HT1080 (cell line): ENCODE measurements around the gene REXO4. TPM values are rescaled to one million over a fixed set of nuclear protein-coding genes. Genes with fewer than 3 reads are reported as not detected.
"Not testable (repeated sequence)": the region's sequence is repeated elsewhere in the genome, so short reads cannot be mapped to it uniquely, and the experiment has no call there.

Experiments
- DNase-seq: peaks from one replicate; pipeline ENCODE4 v3.0.0-alpha.2; 2015; ENCODE audit warnings: low read depth
- total RNA-seq: library from RNA; depleted of rRNA; stranded (reverse); fragments of >200 nt; shearing (Covaris generic); gene quantifications from 2 replicates; pipeline ENCODE4 v1.2.3, GENCODE V29; 2014

Gene REXO4
- total RNA-seq, 1 experiment from 2014 or later, result 31.6 TPM

DNA sequence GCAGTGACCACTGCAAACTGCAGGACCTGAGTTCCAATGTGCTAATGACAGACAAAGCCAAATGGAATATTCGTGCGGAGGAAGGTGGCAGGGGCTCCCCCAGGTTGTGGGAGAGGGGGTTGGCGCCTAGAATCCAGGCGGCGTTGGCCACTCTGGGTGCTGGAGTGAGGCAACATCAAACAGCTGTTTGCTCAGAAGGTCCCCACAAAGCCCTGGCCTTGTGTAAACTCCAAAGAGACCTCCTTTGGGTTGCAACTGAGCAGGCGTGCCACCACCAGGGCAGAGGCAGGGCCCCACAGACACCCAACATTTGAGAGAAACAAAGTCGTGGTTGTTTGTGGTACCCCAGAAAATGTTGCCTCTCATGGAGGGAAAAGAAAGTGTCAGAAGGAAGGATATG lies 27.1 kb downstream of the REXO4 start:
- DNase-seq, result no peak

DNA sequence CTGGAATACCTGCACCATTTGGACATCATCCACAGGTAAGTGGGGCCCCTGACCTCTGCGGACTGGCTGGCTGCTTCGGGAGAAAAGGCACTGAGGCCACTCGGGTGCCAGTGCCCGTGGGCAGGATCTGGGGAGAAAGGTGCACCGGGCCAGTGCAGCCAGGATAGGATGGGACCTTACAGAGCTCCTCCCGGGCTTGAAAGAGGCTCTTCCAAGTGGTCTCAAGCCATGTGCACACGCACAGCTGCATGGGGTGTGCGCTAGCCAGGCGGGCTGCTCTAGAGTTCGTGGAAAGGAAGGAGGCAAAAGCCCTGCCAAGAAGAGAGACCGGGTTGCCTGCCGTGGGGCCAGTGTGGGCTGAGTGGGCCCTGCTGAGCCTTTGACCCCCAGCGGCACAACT lies 28.2 kb downstream of the REXO4 start:
- DNase-seq, result no peak

DNA sequence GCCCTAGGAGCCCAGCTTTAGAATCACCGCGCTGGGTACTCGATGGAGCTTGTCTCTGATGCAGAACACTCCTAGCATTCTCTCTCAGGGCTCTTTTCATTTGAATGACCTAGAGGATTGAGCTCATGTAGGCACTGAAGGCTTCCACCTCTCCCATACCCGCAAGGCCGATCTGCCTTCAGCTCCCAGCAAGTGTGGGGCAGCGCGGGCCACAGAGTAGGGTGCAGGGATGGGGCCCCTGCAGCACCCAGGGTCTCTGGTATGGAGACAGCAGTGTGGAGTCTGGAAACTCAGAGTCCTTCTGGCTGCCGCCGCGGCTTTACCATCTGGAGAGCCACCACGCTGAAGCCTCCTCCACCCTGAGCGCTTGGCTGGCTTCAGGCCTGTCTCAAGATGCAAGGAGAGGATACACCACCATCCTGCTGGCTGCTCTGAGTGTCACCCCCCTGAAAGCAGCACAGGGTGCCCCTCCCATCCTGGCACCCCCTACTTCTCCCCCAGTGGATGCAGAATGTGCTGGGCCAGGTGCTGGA lies 28.7 kb downstream of the REXO4 start:
- no peak for DNase-seq

DNA sequence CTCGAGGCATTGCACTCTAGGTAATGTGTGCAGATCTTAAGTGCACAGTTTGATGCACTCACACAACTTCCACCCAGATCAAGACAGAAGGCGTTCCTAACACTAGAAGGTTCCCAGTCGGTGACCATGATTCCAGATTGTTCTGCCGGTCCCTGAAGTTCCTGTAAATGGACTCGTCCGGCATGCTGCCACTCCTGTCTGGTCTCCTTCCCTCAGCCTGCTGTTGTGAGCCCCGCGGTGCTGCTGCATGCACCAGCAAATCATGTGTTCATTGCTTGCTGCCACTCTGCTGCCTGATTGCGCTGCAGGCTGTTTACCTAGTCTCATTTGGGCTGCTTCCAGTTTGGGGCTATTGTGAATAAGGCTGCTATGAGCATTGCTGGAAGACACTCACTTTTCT lies 30.1 kb downstream of the REXO4 start:
- DNase-seq, result no peak

DNA sequence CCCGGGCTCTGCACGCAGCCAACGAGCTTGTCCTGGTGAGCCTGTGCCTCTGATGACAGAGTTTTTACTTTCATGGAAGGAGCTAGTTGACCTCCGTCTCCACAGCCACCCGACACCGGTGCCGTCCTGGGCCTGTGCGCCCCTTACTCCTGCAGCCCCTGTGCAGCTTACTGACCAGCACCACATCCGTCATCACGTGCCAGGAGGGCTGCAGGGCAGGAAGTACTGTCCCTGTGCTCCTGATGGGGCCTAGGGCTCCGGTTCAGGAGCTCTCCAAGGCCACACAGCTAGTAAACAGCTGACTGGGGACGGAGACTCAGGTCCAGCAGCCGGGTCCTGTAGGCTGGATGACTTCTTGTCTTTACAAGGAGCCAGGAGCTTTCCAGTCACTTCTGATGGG lies 31.5 kb downstream of the REXO4 start:
- no peak for DNase-seq

DNA sequence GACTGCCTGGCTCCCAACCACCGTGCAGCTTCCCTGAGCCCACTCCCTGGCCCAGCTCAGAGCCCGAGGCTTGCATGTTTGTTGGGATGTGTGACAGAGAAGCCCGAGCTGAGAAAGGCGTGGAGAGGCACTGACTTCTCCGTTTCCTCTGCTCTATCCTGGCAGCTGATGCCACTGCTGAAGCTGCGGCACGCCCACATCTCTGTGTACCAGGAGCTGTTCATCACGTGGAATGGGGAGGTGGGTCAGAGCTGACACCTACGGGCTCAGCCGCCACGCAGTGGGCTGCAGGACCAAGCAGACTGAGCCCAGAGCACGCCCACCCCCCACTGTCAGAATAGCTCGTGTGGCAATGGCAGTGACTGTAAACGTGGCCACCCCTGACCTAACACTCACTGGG lies 32.4 kb downstream of the REXO4 start:
- no peak for DNase-seq

DNA sequence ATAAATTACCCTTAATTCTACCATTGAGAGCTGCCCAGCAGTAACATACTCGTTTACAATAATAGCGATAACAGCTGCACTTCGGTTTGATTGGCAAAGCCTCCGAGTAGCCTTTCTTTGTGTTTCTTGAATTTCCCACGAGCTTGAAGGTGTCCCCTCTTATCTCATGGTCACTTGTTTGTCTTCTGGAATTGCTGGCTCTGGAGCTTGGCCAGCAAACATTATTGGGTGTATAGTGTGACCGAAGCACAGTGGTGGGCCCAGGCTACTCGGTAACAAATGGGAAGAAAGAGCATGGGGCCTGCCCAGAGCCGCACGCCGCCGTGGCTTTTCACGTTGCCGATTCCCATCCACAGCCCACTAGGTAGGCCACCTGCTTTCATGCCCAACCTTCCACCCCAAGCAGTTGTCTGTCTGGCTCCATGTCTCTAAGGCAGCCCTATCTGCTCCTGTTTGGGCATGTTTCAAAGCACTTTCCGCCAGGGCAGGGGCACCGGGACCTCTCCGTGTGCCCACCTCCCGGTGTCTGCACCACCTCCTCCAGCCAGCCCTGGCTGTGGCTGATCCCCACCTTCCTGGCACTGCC lies 33.0 kb downstream of the REXO4 start:
- DNase-seq, result no peak

DNA sequence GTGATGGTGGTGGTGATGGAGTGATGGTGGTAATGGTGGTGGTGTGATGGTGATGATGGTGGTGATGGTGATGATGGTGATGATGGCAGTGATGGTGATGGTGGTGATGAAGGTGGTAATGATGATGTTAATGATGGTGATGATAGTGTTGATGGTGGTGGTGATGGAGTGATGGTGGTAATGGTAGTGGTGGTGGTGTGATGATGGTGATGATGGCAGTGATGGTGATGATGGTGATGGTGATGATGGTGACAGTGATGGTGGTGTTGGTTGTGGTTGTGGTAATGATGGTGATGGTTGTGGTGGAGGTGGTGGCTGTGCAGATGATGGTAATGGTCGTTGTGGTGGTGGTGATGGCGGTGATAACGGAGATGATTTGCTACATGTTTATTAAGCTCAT lies 34.4 kb downstream of the REXO4 start:
- no peak for DNase-seq

DNA sequence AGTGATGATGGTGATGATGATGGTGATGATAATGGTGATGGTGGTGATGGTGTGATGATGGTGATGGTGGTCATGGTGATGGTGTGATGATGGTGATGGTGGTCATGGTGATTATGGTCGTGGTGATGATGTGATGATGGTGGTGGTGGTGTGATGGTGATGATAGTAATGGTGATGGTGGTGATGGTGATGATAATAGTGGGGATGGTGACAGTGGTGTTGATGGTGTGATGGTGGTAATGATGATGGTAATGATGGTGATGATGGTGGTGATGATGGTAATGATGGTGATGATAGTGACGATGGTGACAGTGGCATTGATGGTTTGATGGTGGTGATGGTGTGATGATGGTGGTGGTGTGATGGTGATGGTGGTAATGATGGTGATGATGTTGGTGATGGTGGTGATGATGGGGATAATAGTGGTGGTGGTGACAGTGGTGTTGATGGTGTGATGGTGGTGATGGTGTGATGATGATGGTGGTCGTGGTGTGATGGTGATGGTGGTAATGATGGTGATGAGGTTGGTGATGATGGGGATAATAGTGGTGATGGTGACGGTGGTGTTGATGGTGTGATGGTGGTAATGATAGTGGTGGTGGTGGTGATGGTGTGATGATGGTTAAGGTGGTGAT lies 35.2 kb downstream of the REXO4 start:
- no peak for DNase-seq

DNA sequence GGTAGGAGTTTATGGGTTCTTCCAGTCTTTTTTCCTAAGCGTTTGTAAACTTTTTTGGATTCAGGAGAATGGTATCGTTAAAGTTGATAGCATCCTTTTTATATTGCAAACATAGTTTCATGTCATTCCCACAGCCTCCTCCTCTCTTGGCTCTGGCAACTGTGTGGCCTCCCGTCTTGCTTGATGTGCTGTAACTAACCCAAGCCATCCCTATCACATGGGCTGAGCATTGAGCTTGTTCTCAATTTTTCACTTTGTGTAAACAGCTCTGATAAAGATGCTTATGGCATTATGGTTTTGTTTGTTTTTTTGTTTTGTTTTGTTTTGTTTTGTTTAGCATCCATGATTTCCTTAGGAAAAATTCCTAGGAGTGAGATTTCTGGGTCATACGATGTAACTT lies 37.1 kb downstream of the REXO4 start:
- no peak for DNase-seq

DNA sequence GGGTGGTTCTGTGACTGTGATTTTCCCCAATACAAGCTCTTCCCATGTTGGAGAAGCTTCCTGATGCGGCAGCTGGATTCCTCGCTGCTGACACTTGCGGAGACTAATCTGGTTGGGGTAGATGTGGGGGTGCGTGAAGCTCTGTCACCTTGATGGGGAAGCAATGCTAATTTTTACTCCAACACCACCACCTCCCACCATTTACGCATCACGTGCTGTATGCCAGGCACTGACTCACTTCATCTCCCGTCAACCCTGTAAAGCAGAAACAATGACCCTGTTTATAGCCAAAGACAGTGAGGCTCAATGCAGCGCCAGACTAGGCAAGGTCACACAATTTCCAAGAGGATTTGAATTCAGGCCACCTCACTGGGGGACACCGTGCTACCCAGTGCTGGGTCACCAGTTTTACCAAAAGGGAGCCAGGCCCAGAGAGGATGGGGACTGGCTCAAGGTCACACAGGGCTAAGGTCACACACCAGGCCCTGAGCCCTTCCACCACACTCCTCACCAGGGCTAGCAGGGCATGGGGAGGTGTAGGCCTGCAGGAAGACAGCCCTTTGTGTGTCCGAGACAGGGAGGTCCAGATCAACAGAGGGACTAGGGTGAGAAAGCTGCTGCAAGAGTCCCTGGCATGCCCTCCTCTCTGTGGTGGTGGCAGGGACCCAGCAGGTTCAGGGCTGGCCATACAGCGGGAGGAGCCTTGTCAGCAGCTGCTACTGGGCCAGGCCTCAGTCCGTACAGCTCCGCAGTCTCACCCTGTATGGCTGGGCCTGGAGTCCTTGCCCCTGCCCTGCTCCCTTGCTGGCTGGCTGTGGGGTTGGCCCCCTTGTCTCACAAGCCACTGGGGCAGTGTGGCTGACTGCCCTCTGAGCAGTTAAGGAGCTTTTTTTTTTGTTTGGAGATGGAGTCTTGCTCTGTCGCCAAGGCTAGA lies 38.4 kb downstream of the REXO4 start:
- DNase-seq, result peak; percentile 35

DNA sequence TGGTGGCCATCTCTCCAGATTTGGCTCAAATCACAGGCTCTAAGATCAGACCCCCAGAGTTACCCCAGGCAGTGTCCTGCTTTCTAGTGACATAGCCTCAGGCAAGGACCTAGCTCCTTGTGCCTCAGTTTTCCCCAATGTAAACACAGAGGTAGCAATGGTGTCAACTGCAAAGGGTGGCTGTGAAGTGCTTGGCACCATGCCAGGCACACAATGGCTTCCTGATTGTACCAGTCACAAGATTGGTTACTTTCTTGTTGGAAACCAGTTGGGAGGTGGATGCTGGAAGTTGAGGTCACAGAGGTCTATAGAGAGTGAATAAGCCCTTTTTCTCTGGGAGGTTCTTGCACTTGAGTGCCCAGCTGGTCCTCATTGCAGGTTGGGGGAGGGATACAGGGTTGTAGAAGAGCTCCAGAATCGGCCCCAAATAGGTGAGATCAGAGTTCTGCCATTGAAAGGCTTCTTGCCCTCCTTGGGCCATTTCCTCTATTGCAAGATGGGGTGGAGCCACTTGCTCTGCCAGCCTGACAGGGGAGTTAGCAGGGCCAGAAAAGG lies 39.3 kb downstream of the REXO4 start:
- no peak for DNase-seq

DNA sequence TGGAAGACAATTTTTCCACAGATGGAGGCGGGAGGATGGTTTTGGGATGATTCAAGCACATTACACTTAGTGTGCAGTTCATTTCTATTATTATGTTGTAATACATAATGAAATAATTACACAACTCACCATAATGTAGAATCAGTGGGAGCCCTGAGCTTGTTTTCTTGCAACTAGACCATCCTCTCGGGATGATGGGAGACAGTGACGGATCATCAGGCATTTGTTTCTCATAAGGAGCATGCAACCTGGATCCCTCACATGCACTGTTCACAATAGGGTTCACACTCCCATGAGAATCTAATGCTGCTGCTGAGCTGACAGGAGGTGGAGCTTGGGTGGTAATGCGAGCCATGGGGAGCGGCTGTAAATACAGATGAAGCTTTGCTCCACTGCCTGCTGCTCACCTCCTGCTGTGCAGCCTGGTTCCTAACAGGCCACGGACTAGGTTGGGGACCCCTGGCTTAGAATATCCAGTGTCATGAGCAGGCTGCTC lies 40.0 kb downstream of the REXO4 start:
- DNase-seq, result peak; percentile 22

DNA sequence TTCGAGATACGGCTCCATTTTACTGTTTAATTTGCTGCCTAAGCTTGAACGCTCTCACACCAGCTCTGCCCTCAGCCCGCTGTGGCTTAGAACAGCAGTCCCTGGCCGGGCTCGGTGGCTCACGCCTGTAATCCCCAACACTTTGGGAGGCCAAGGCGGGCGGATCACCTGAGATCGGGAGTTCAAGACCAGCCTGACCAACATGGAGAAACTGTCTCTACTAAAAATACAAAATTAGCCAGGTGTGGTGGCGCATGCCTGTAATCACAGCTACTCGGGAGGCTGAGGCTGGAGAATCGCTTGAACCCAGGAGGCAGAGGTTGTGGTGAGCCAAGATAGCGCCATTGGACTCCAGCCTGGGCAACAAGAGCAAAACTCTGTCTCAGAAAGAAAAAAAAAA lies 40.5 kb downstream of the REXO4 start:
- not testable (repeated sequence) for DNase-seq

DNA sequence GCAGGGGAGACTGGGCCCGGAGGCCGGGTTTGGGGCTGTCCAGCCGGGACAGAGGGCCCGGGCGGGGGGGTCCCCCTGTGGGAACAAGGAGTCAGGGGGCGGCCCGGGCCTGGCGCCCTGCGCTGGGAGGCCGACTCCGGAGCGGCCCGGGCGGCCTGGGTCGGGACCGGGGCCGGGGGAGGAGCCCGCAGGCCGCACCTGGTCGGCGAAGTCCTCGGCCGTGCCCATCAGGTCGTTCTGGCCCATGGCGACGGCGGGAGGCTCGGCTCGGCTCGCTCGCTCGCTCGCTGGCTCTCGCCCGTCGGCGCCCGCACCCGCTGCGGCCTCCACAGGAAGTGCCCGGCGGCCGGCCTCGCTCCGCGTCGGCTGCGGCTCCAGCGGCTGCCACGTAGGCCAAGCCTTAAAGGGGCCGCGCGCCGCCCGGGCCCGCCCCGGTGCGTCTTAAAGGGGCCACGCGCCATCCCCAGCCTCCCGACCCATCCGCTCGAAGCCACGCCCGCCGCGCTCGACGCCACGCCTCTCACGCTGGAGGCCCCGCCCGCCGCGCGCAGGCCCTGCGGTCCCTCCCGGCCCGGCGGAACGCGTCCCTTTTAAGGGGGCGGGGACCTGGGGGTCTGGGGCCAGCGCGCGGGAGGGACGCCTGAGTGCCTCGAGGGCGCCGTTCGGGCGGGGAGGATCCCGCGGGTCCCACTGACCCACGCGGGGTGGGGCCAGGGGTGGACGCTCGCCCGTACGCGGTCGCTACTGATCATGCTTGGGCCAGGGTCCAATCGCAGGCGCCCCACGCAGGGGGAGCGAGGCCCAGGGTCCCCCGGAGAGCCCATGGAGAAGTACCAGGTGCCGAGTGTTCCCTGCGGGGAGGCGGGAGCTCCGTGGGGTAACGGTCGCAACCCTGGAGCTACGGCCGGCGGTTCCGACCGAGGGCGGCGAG lies 41.8 kb downstream of the REXO4 start, which contains the start of the genes STKLD1 and SURF4:
STKLD1 (plus strand) TSS at position 643 of the 931 bp plus-strand sequence; CDS start at position 751, 108 bp downstream.
SURF4 (minus strand) TSS at position 337 of the 931 bp plus-strand sequence; CDS start at position 246, 91 bp downstream.
- peak; percentile 94 for DNase-seq

DNA sequence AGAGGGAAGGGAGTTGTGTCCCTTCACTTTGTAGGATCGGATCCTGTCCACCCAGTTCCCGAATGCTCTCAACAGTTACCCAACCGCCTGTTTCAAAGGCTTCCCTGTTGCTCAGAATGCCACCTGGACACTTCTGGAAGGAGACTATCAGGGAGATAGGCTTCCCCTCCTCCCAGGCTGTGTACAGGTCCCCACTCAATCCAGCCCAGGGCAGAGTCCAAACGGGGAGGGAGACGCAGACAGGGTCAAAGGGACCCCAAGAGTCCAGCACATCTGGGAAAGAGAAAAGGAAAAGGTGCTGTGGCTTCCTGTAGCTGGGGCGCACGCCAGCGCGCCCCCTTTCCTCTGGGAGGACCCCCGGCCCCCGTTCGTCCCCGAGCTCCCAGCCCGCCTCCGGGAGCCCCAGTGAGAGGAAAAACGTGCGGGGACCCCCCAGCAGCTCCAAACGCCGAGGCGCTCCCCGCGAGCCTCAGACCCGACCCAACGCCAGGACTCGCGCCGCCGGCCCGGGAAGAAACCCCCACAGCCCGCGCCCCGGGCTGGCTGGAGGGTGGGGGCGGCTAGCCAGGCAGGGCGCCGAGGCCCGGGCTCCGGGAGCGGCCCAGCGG lies 42.6 kb downstream of the REXO4 start:
- DNase-seq, result peak; percentile 36

DNA sequence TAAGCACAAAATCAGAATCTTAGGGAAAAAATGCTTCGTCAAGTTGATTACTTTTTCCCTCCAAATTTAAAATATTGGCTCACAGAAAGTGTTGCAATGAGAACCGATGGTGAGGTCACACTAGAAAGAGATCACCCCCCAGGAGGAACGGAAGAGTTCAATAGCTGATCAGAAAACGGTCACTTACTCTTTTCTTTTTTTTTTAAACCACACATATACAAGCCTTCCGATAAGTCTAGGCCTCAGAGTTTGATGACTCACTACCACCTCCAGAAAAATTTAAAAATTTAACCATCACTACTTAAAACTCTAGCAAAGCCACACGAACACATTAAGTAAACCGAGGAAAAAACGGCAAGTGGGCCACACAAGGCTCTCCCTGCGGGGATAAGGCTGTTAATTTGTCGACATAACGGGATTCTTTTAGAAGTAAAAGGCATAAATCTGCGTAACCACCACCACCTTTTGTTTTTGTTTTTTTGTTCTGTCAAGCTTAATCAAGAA lies 43.1 kb downstream of the REXO4 start:
- peak; percentile 49 for DNase-seq

DNA sequence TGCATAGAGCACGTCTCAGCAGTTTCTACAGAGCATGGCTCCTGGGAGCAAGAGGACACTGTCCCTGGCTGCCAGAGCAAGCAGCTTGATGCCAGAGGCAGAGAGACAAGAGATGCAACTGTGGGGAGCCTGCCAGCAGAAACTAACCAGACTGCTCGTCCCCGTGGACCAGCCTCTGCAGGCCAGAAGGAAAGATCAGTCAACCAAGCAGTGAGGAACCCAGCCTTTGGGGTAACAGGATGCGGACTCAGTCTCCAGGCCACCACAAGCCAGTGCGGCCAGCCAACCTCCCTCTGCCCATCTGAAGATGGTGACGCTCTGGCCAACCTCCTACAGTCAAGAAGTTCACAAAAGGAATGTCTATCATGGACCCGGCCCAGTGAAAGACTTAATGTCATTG lies 45.7 kb downstream of the REXO4 start:
- DNase-seq, result no peak

DNA sequence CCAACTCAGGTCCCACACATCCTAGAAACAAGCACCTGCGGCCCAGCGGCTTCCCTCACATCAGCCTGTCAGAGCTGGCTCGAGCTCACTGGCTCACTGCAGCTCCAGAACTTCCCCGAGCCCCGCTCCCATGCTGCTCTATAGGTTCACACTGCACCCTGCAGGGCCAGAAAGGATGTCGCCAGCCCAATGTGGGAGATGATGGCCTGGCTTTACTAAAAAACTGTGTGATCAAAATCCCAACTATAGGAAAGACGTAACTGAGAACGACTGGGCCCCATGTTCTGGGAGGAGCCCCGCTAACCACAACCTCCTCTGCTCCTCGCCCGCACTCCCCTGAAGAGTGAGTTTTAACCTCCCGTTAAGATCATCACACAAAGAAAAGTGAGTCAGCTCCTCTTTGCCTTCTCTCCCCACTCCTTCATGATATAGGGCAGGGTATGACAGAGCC lies 46.5 kb downstream of the REXO4 start:
- no peak for DNase-seq

DNA sequence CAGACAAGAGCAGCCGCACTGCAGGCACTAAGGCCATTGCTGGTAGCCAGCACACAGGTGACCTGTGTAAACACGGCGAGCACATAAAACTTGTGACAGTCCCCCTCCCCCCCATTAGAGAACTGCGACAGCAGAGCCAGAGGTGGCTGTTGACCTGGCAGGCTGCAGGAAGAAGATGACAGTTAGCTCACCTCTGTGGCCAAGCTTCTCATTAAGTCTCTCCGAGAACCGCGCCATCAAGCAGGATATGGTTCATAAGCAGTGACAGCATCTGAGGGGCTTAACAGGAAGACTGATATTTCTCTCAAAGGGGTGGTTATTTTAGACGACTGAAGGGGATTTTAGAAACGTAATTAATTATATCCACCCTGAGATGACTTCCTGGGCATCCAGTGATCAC lies 47.1 kb downstream of the REXO4 start:
- DNase-seq, result no peak
